SU-DHL-6 (cell line): ENCODE data around the gene PDZD2.

Source experiments
- H2AFZ ChIP-seq: fragments of 200-600 bp; sonication (generic); 2 replicates; pipeline ENCODE4 v1.6.1; 2014; ENCODE audit warnings: low read depth, mild to moderate bottlenecking, moderate library complexity, mixed read lengths, antibody characterized with exemption, low read length; ENCODE audit not compliant: severe bottlenecking
- H3F3A ChIP-seq: fragments of 200-600 bp; shearing (Covaris generic); 2 replicates; pipeline ENCODE4 v1.6.0; 2016; ENCODE audit warnings: antibody characterized with exemption, mild to moderate bottlenecking; ENCODE audit not compliant: insufficient read depth
- H3K27ac ChIP-seq: fragments of 200-600 bp; sonication (generic); 2 replicates; pipeline ENCODE4 v1.5.1; 2016; ENCODE audit warnings: low read depth, mild to moderate bottlenecking, low read length, moderate library complexity, mixed read lengths
- H3K27me3 ChIP-seq: fragments of 200-600 bp; sonication (generic), shearing (Covaris generic); 2 replicates; pipeline ENCODE4 v1.6.0; 2014; ENCODE audit warnings: mild to moderate bottlenecking, low read length
- H3K36me3 ChIP-seq: fragments of 200-600 bp; sonication (generic); 2 replicates; pipeline ENCODE4 v1.6.1; 2014; ENCODE audit warnings: mild to moderate bottlenecking, low read length, mixed read lengths
- H3K4me2 ChIP-seq: fragments of 300-600, 200-600 bp; shearing (Covaris generic), sonication (generic); 2 replicates; pipeline ENCODE4 v1.6.0; 2014; ENCODE audit warnings: low read length, low read depth, mild to moderate bottlenecking; ENCODE audit not compliant: poor library complexity, severe bottlenecking
- H3K4me3 ChIP-seq: fragments of 200-600 bp; sonication (generic); 2 replicates; pipeline ENCODE4 v1.5.1; 2014; ENCODE audit warnings: antibody characterized with exemption, low read length, mild to moderate bottlenecking, mixed read lengths; ENCODE audit not compliant: insufficient read depth, poor library complexity, severe bottlenecking
- H3K79me2 ChIP-seq: fragments of 200-600 bp; sonication (generic); 2 replicates; pipeline ENCODE4 v1.6.1; 2014; ENCODE audit warnings: mild to moderate bottlenecking, low read length, moderate library complexity; ENCODE audit not compliant: insufficient read depth
- H3K9ac ChIP-seq: fragments of 200-600 bp; sonication (generic); 2 replicates; pipeline ENCODE4 v1.7.0; 2014; ENCODE audit warnings: mild to moderate bottlenecking, low read length
- H3K9me2 ChIP-seq: fragments of 200-600 bp; sonication (generic); replicated peaks from 2 replicates; pipeline ENCODE4 v1.6.1; 2014; ENCODE audit warnings: low read length; ENCODE audit not compliant: insufficient read depth
- H3K9me3 ChIP-seq: fragments of 200-600 bp; sonication (generic); 2 replicates; pipeline ENCODE4 v1.6.1; 2014; ENCODE audit warnings: low read length, mixed read lengths; ENCODE audit not compliant: insufficient read depth
- H4K20me1 ChIP-seq: fragments of 200-600 bp; sonication (generic); 2 replicates; pipeline ENCODE4 v1.6.1; 2014; ENCODE audit warnings: low read depth, mild to moderate bottlenecking, antibody characterized with exemption, low read length, moderate library complexity, mixed read lengths
- EZH2phosphoT487 ChIP-seq: fragments of 200-600 bp; sonication (generic), shearing (Covaris generic); conservative IDR thresholded peaks from 2 replicates; pipeline ENCODE4 v1.6.1; 2018; ENCODE audit warnings: mild to moderate bottlenecking, antibody characterized with exemption, low read length, moderate library complexity, mixed read lengths
- TF ChIP-seq, protein P1 (sequence below): fragments of 200-600 bp; sonication (generic); IDR thresholded peaks from one replicate; pipeline ENCODE4 v1.5.1; 2017; ENCODE audit warnings: antibody characterized with exemption, mild to moderate bottlenecking, low read length, moderate library complexity; ENCODE audit not compliant: insufficient read depth, poor library complexity, severe bottlenecking

PDZD2 gene

DNA sequence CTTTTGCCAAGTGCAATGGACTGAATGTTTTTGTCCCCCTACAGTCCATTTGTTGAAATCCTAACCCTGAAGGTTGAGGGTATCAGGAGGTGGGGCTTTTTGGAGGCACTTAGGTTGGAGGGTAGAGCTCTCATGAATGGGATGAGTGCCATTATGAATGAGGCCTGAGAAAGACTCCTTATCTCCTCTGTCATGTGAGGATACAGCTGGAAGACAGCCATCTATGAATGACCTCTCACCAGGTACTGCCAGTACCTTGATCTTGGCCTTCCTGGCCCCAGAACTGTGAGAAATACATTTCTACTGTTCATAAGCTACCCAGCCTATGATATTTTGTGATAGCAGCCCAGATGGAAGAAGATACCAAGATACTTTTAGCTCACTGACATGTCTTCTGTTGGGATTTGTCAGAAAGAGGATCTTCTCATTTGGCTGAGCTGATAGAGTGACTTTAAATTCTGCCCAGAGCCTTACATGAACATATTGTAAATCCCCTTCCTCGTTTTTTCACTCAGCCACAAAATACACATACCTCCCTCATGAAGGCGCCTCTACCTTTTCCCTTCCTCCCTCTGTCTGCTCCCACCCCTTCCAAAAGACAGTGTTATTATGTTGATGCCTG is 256.4 kb downstream of the PDZD2 start:
- no peaks in the 10 kb centered on the region for H3K9me3 ChIP-seq
- H3K27me3 ChIP-seq: no peaks in the 10 kb centered on the region
- H3K9me2 ChIP-seq: no peaks in the 10 kb centered on the region
- H3K4me3 ChIP-seq: no peak overlapping the region
- no peaks in the 10 kb centered on the region for H4K20me1 ChIP-seq
- H2AFZ ChIP-seq: no peak overlapping the region
- no peak overlapping the region for H3K27ac ChIP-seq
- no peak overlapping the region for H3K9ac ChIP-seq
- H3K79me2 ChIP-seq: no peaks in the 10 kb centered on the region
- TF ChIP-seq, protein P1, sequence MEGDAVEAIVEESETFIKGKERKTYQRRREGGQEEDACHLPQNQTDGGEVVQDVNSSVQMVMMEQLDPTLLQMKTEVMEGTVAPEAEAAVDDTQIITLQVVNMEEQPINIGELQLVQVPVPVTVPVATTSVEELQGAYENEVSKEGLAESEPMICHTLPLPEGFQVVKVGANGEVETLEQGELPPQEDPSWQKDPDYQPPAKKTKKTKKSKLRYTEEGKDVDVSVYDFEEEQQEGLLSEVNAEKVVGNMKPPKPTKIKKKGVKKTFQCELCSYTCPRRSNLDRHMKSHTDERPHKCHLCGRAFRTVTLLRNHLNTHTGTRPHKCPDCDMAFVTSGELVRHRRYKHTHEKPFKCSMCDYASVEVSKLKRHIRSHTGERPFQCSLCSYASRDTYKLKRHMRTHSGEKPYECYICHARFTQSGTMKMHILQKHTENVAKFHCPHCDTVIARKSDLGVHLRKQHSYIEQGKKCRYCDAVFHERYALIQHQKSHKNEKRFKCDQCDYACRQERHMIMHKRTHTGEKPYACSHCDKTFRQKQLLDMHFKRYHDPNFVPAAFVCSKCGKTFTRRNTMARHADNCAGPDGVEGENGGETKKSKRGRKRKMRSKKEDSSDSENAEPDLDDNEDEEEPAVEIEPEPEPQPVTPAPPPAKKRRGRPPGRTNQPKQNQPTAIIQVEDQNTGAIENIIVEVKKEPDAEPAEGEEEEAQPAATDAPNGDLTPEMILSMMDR: no peak
- TF ChIP-seq EZH2phosphoT487: no peak
- no peaks in the 10 kb centered on the region for H3K36me3 ChIP-seq
- H3K4me2 ChIP-seq: no peak overlapping the region
- no peaks in the 10 kb centered on the region for H3F3A ChIP-seq

DNA sequence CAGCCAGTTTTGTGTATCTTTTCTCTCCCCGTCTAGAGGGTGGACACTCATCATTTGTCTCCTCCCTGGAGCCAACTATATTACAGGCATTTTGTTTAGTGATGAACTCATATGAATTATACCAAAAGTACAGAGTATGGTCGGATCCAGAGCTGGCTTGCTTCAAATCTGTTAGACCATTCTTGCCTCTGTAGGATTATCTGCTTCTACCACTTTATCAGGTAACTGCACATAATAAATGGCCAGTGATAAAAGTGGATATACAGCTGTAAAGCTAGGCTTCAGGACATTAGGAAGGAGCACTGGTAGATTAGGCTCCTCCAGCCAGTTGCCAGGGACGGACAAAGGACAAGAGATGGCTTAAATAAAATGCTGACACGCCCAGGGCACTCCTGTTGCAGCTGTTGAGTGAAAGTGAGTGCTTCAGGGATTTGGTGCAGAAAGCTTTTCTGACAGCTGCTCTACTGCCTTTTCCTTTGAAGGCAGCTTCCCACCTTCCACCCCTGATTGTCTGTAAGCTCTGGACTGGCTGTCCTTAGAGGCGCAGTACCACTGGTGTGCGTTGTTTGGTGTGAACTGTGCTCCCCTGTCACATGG is 259.2 kb downstream of the PDZD2 start:
- no peaks in the 10 kb centered on the region for H3F3A ChIP-seq
- no peak overlapping the region for H2AFZ ChIP-seq

DNA sequence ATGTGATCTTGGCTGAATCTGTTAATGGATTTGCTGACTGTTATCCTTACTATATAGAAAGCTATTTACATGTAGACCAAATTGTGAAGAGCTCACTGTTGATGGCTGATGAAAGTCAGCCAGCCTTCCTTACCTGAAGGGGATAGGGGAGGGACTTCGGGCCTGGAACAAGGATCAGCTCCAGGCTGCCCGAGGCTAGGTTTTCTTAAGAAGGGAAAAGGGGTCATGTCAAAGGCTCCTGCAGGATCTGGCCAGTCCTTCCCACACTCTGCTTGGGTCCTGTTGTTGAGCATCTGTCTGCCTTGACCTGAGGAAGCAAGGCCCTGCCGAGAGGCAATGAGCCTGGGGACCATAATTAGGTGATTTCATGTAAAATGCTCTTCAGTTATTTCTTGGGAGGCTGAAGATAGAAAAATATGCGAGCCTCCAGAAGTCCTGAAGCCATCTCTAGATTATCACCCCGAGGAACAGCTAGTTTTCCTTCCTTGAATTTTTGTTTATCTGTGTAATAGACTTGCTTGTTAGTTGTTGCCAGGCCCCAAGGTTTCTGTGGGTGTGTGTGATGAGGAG is 261.4 kb downstream of the PDZD2 start:
- no peaks in the 10 kb centered on the region for H3K27me3 ChIP-seq
- no peak overlapping the region for H3K4me3 ChIP-seq
- no peaks in the 10 kb centered on the region for H3K79me2 ChIP-seq
- H4K20me1 ChIP-seq: no peaks in the 10 kb centered on the region
- TF ChIP-seq, protein P1: no peak
- TF ChIP-seq EZH2phosphoT487: no peak
- H3K36me3 ChIP-seq: no peaks in the 10 kb centered on the region
- H2AFZ ChIP-seq: no peak overlapping the region
- no peaks in the 10 kb centered on the region for H3F3A ChIP-seq
- no peak overlapping the region for H3K4me2 ChIP-seq
- H3K9ac ChIP-seq: no peak overlapping the region
- H3K27ac ChIP-seq: no peak overlapping the region
- H3K9me3 ChIP-seq: no peaks in the 10 kb centered on the region
- no peaks in the 10 kb centered on the region for H3K9me2 ChIP-seq

More for the DNA sequence above, 259.2 kb downstream of the PDZD2 start:
- Histone ChIP-seq H3K9me2 (no peaks in the 10 kb centered on the region), H3K27ac (no peak overlapping the region), H3K36me3 (no peaks in the 10 kb centered on the region), H3K9me3 (no peaks in the 10 kb centered on the region), H4K20me1 (no peaks in the 10 kb centered on the region), H3K4me2 (no peak overlapping the region), H3K79me2 (no peaks in the 10 kb centered on the region), H3K27me3 (no peaks in the 10 kb centered on the region), H3K4me3 (no peak overlapping the region), H3K9ac (no peak overlapping the region)
- TF ChIP-seq, protein P1: no peak
- no peak for TF ChIP-seq EZH2phosphoT487
